ENCODE measurements around the gene GPR132.

DNA sequence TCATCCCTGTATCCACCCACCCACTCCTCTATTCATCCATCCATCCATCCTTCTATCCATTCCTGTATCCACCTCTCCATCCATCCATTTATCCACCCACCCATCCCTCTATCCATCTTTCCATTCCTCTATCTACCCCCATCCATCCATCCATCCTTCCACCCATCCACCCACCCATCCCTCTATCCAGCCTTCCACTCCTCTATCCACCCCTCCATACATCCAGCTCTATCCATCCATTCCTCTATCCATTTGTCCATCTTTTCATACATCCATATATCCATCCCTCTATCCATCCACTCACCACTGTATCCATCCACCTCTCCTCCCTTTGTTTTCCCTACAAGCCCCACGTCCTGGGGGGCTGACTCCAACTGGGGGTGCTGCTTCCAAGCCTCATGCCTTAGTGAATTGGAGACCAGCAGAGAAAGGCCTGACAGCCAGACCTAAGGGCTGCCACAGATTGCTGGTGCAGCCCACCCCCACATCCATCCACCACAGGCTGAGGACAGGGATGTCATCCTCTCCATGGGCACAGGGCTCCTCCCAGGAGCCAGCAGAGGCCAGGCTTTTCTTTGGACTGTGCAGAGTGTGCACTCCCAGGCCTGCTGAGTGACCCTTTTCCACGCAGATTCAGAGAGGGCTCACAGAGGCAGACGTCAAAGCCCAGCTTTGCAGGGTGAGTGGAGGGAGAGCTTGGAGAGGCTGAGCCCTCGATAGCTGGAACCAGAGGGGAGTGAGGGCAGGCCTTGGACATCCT is 18.9 kb upstream of the GPR132 start:
- TF ChIP-seq EZH2 (IDR thresholded peaks at IDR 0.05; ENCODE audit: borderline replicate concordance, insufficient read depth, low read length, poor library complexity, severe bottlenecking) (no peak), EP300 (conservative IDR thresholded peaks at IDR 0.05; ENCODE audit: poor library complexity, severe bottlenecking) (no peak), POLR2AphosphoS5 (IDR thresholded peaks at IDR 0.05) (no peak), TAF1 (IDR thresholded peaks at IDR 0.05; ENCODE audit: low read depth) (no peak), MXI1 (conservative IDR thresholded peaks at IDR 0.05; ENCODE audit: poor library complexity, severe bottlenecking) (no peak)
- TF ChIP-seq, protein P1, sequence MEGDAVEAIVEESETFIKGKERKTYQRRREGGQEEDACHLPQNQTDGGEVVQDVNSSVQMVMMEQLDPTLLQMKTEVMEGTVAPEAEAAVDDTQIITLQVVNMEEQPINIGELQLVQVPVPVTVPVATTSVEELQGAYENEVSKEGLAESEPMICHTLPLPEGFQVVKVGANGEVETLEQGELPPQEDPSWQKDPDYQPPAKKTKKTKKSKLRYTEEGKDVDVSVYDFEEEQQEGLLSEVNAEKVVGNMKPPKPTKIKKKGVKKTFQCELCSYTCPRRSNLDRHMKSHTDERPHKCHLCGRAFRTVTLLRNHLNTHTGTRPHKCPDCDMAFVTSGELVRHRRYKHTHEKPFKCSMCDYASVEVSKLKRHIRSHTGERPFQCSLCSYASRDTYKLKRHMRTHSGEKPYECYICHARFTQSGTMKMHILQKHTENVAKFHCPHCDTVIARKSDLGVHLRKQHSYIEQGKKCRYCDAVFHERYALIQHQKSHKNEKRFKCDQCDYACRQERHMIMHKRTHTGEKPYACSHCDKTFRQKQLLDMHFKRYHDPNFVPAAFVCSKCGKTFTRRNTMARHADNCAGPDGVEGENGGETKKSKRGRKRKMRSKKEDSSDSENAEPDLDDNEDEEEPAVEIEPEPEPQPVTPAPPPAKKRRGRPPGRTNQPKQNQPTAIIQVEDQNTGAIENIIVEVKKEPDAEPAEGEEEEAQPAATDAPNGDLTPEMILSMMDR (IDR thresholded peaks at IDR 0.05; ENCODE audit: poor library complexity, severe bottlenecking), result no peak
- TF ChIP-seq, protein P2, sequence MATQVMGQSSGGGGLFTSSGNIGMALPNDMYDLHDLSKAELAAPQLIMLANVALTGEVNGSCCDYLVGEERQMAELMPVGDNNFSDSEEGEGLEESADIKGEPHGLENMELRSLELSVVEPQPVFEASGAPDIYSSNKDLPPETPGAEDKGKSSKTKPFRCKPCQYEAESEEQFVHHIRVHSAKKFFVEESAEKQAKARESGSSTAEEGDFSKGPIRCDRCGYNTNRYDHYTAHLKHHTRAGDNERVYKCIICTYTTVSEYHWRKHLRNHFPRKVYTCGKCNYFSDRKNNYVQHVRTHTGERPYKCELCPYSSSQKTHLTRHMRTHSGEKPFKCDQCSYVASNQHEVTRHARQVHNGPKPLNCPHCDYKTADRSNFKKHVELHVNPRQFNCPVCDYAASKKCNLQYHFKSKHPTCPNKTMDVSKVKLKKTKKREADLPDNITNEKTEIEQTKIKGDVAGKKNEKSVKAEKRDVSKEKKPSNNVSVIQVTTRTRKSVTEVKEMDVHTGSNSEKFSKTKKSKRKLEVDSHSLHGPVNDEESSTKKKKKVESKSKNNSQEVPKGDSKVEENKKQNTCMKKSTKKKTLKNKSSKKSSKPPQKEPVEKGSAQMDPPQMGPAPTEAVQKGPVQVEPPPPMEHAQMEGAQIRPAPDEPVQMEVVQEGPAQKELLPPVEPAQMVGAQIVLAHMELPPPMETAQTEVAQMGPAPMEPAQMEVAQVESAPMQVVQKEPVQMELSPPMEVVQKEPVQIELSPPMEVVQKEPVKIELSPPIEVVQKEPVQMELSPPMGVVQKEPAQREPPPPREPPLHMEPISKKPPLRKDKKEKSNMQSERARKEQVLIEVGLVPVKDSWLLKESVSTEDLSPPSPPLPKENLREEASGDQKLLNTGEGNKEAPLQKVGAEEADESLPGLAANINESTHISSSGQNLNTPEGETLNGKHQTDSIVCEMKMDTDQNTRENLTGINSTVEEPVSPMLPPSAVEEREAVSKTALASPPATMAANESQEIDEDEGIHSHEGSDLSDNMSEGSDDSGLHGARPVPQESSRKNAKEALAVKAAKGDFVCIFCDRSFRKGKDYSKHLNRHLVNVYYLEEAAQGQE (IDR thresholded peaks at IDR 0.05; ENCODE audit: borderline replicate concordance), result no peak
